Kidney (tissue), 14 donors: ENCODE data around the gene P2RY2. TPM values are rescaled to one million over a fixed set of nuclear protein-coding genes. Genes with fewer than 3 reads are reported as not detected.
A peak's percentile ranks its signal among the peaks of the same experiment; 100 is the strongest.

Experiments used
- DNase-seq, 5 donors: peaks; one replicate each; pipeline ENCODE4 v3.0.0-alpha.2; 2013 to 2020
- FAIRE-seq: peaks from 2 replicates; lab custom pipeline; 2012; peaks lifted over from hg19 to GRCh38; lab: Jason Lieb, UNC
- H3K27ac ChIP-seq, 2 donors: one replicate each; pipeline ENCODE4 v1.7.0; 2013; ENCODE audit warnings: low read depth in 2 of 2, low read length in 2 of 2, inconsistent platforms in 1 of 2
- H3K27me3 ChIP-seq: one replicate; pipeline ENCODE4 v1.7.1; 2013; ENCODE audit warnings: low read length, inconsistent platforms; ENCODE audit not compliant: control insufficient read depth, insufficient read depth
- H3K36me3 ChIP-seq, 3 donors: one replicate each; pipeline versions ENCODE4 v1.7.0 to v1.7.1; 2013; ENCODE audit warnings: low read length in 3 of 3, control low read depth in 1 of 3, inconsistent platforms in 1 of 3; ENCODE audit not compliant: insufficient read depth in 3 of 3, control insufficient read depth in 2 of 3
- H3K4me1 ChIP-seq, 3 donors: one replicate each; pipeline versions ENCODE4 v1.7.0 to v1.7.1; 2013; ENCODE audit warnings: low read length in 3 of 3, inconsistent platforms in 1 of 3, low read depth in 1 of 3; ENCODE audit not compliant: control insufficient read depth in 2 of 3, insufficient read depth in 2 of 3
- H3K4me3 ChIP-seq, 3 donors: one replicate each; pipeline versions ENCODE4 v1.7.0 to v1.8.1; 2013; ENCODE audit warnings: low read length in 3 of 3, control low read depth in 1 of 3, inconsistent platforms in 1 of 3
- H3K9ac ChIP-seq, 3 donors: one replicate each; pipeline versions ENCODE4 v1.7.0 to v1.7.1; 2013; ENCODE audit warnings: low read length in 3 of 3, control low read depth in 1 of 3, inconsistent platforms in 1 of 3
- H3K9me3 ChIP-seq, 3 donors: one replicate each; pipeline versions ENCODE4 v1.7.0 to v1.7.1; 2013; ENCODE audit warnings: low read length in 3 of 3, control low read depth in 1 of 3, inconsistent platforms in 1 of 3; ENCODE audit not compliant: control insufficient read depth in 2 of 3, insufficient read depth in 1 of 3
- CTCF ChIP-seq: IDR thresholded peaks from 3 replicates; pipeline ENCODE4 v1.5.1; 2012; ENCODE audit warnings: mild to moderate bottlenecking, moderate library complexity, borderline replicate concordance; ENCODE audit not compliant: insufficient read depth; ENCODE audit errors: extremely low read depth
- intact Hi-C: fragments of 100-400 bp; cut with DNase I; formaldehyde crosslinking; loops from one replicate; pipeline ENCODE4 v1.11.1; 2022
- polyA plus RNA-seq: library from polyadenylated mRNA; stranded (reverse); fragments of 350-450 nt; fragmentation: Illumina TruSeq; extraction: RNeasy Lipid Tissue Mini Kit (QIAGEN cat#74804); gene quantifications from one replicate; pipeline ENCODE4 v1.2.3, GENCODE V29; 2014; ENCODE audit warnings: low read depth, low replicate concordance; ENCODE audit not compliant: insufficient read depth
- total RNA-seq: library from RNA; stranded (reverse); fragmentation: NEBNext Ultra II Directional; extraction: Animal tissue kit (Norgen Biotek cat#: 25700); gene quantifications from one replicate; pipeline ENCODE4 v1.2.1, GENCODE V29; 2021
- donor health status: control.
- donor health status: control.
- donor health status: control.
- donor health status: control.
- donor health status: control.
- donor health status: DM: yes; HTN: yes; CAD: no.
- donor health status: Normal renal cell carcinoma (clear cell type).

The P2RY2 gene
- total and polyA plus RNA-seq, 2 donors from 2014 or later, result 1.3 to 9.7 TPM

- Histone ChIP-seq H3K27ac (no peak overlapping the region), H3K4me1 (no peaks in the 10 kb centered on the region)
Measured at GRCh38 chr11:73203322-73203721, 14.8 kb upstream of the P2RY2 start.

DNA sequence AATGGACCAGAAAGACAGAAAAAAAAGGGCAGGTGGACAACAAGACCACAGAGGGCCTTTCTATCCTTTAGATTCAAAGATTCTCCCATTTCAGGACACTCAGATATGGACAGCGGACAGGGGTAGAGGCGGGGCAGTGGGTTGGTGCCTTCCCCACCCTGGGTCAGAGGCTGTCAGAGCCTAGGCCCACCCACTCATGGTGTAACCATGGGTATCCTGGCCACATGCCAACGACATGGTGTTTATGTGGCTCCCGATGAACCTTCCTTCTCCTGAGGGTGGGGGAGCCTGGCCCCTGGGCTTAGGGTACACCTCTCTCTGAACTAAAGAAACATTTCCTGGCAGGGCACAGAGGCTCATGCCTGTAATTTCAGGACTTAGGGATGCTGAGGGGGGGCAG, 14.3 kb upstream of the P2RY2 start:
- no peak for FAIRE-seq

More at GRCh38 chr11:73203322-73203721, 14.8 kb upstream of the P2RY2 start:
- intact Hi-C loops, result no loop called here
- Histone ChIP-seq H3K9me3 (no peaks in the 10 kb centered on the region), H3K36me3 (no peaks in the 10 kb centered on the region), H3K27me3 (no peaks in the 10 kb centered on the region), H3K4me3 (no peak overlapping the region), H3K9ac (no peak overlapping the region)
- FAIRE-seq, result no peak
- peak in 1 of 5 donors; percentile 7 for DNase-seq
- no peak for TF ChIP-seq CTCF

DNA sequence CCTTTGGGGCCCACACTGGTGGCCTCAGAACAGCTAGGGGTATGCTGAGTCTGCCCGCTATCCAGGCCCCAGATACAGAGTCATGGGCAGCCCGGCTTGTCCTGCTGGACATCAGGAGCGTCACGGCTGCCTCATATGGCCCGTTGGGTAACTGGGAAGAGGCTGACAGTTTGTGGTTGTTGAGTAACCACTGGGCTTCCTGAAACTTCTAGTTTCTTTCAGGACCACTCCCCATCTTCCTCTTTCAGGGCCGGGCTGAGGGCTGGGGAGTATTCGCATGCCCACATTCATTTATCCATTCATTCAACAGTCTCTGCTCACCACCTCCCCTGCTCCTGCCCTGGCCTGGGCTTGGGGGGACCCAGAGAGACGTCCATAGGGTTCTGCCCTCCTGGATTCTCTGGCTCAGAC, 13.4 kb upstream of the P2RY2 start:
- H3K36me3 ChIP-seq, result no peaks in the 10 kb centered on the region
- H3K27me3 ChIP-seq, result no peaks in the 10 kb centered on the region
- no peaks in the 10 kb centered on the region for H3K4me1 ChIP-seq
- H3K4me3 ChIP-seq, result no peak overlapping the region
- no peak for FAIRE-seq
- H3K27ac ChIP-seq, result no peak overlapping the region
- intact Hi-C loops, result no loop called here
- DNase-seq, result peak in 2 of 5 donors; percentile 22 to 74
- H3K9ac ChIP-seq, result no peak overlapping the region
- no peaks in the 10 kb centered on the region for H3K9me3 ChIP-seq
- no peak for TF ChIP-seq CTCF

More for the DNA sequence above, 14.3 kb upstream of the P2RY2 start:
- Histone ChIP-seq H3K9me3 (no peaks in the 10 kb centered on the region), H3K4me1 (no peaks in the 10 kb centered on the region), H3K36me3 (no peaks in the 10 kb centered on the region), H3K27me3 (no peaks in the 10 kb centered on the region), H3K9ac (no peak overlapping the region), H3K4me3 (no peak overlapping the region), H3K27ac (no peak overlapping the region)
- peak in 3 of 5 donors; percentile 29 to 71 (median 37) for DNase-seq
- TF ChIP-seq CTCF, result no peak
- intact Hi-C loops, result no loop called here
